Ishikawa (cell line): ENCODE measurements around the gene LMOD2.

Experiments used
- CEBPB ChIP-seq: IDR thresholded peaks from 2 replicates; pipeline ENCODE4 v1.6.1; 2012
- CREB1 ChIP-seq: IDR thresholded peaks from 2 replicates; pipeline ENCODE4 v1.6.1; 2012; ENCODE audit warnings: low read depth
- MAX ChIP-seq: IDR thresholded peaks from 2 replicates; pipeline ENCODE4 v1.6.1; 2012
- RAD21 ChIP-seq: IDR thresholded peaks from 2 replicates; pipeline ENCODE4 v1.6.1; 2012; ENCODE audit warnings: low read depth
- TCF12 ChIP-seq: IDR thresholded peaks from 2 replicates; pipeline ENCODE4 v1.6.1; 2012; ENCODE audit warnings: low read depth
- TEAD4 ChIP-seq: IDR thresholded peaks from 2 replicates; pipeline ENCODE4 v1.6.1; 2012

GRCh38 chr7:123695944-123696677 is 40.4 kb downstream of the LMOD2 start:
- no peak for TF ChIP-seq CREB1
- TF ChIP-seq CEBPB = no peak
- no peak for TF ChIP-seq TEAD4
- TF ChIP-seq MAX = no peak
- no peak for TF ChIP-seq TCF12
- no peak for TF ChIP-seq RAD21
